ENCODE data around the gene DOCK10. TPM values are rescaled to one million over a fixed set of nuclear protein-coding genes. Genes with fewer than 3 reads are reported as not detected.

Gene DOCK10
- total RNA-seq, 1 donor = 20.7 TPM

DNA sequence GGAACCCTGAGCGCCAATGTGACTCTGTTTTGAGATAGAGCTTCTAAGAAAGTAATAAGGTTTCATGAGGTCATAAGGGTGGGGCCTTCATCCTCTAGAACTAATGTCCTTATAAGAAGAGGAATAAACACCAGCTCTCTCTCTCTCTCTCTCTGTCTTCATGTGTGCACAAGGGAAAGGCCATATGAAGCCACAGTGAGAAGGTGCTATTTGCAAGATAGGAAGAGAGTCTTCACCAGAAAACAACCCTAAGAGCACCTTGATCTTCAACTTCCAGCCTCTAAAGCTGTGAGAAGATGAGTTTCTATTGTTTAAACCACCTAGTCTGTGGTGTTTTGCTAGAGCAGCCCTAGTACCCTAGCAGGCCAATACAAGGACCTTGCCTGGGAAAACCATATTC lies 55.8 kb downstream of the DOCK10 start:
- no peak overlapping the region for H3K4me3 ChIP-seq (ENCODE audit: low read depth, low read length)
- DNase-seq (ENCODE audit: low read depth) = no peak
- TF ChIP-seq CTCF (IDR thresholded peaks at IDR 0.05; ENCODE audit: insufficient read depth, low read depth, low read length) = no peak

- H3K4me3 ChIP-seq (ENCODE audit: low read depth, low read length) = no peak overlapping the region
- DNase-seq (ENCODE audit: low read depth) = no peak
- no peak for TF ChIP-seq CTCF (IDR thresholded peaks at IDR 0.05; ENCODE audit: insufficient read depth, low read depth, low read length)
These were observed 57.6 kb downstream of the DOCK10 start for GRCh38 chr2:224984637-224985036.

DNA sequence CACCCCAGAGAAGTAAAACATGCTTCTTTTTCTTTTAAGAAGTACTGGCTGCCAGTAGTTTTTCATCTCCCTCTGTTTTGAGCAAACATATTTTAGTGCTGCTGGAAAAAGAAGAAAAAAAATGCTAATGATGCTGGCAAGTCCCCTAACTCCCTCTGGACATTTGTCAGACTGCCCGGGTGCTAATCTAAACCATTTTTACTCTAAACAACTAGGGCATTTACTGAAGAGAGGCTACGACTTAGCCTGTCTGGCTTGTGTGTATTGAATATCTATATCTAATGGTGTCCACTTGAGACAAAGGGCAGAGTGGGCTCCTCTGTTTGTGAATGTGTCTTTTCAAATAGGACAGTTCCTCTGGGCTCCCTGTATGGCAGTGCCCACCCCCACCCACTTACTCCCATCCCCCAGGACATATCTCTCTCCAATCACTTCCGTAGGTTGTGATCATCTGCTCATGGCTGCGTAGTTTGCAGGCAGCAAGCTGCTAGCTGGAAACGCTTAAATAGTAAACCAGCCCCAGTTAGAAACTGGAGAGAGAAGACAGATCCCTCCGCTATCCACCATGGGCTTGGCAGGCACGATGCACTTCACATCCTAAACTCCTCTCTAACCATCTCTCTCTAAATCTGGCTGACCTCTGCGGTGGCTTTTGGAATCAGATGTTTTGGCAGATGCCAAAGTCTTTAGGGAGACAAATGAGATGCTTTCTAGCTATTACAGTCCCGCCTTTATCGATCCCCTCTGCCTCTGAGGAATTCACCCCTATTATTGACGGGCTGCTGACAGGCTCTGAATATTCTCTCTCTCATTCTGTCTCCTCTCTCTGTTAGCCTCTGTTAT lies 58.3 kb downstream of the DOCK10 start:
- peak overlapping the region; percentile 24 for H3K4me3 ChIP-seq (ENCODE audit: low read depth, low read length)
- DNase-seq (ENCODE audit: low read depth) = peak; percentile 29
- TF ChIP-seq CTCF (IDR thresholded peaks at IDR 0.05; ENCODE audit: insufficient read depth, low read depth, low read length) = no peak

DNA sequence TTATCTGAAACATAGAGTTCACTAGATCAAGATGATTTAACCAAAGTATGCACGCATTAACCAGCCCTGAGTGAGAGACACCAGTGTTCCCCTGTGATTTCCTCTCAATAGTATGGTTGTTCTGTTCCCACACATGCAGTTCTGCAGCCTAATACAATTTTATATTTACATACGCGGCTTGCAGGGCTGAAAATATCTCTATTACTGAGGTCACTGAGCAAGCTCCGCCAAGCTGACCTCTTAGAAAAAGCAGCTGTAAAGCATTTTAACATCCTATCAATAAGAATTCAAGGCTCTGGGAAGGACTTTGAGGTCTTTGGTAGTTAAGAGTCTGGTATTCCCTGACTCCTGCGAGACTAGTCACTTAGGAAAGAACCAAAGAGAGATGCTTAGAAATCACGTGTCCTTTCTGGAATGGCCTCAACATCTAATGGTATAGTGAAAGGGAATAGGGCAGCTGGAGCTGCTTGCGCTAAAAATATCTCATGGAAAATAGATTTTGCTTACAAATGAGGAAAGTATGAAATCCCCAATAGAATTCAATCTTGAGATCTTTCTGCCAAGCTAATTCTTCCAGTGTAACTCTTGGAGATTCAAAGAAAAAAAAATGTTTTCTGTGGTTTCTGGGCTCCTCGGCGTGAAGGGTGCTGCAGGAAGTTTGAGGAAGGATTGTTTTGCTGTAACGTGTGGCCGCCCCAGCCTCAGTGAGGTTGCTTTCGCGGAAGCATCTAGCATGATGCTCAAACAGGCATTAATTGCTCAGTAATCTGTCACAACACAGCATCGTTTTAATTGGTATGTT lies 59.2 kb downstream of the DOCK10 start:
- no peak for TF ChIP-seq CTCF (IDR thresholded peaks at IDR 0.05; ENCODE audit: insufficient read depth, low read depth, low read length)
- peak; percentile 54 for DNase-seq (ENCODE audit: low read depth)
- H3K4me3 ChIP-seq (ENCODE audit: low read depth, low read length) = peak overlapping the region; percentile 24

- no peak for TF ChIP-seq CTCF (IDR thresholded peaks at IDR 0.05; ENCODE audit: insufficient read depth, low read depth, low read length)
- DNase-seq (ENCODE audit: low read depth) = no peak
- H3K4me3 ChIP-seq (ENCODE audit: low read depth, low read length) = no peak overlapping the region
These were observed 60.0 kb downstream of the DOCK10 start for GRCh38 chr2:224982226-224982625.

GRCh38 chr2:224976629-224977525 lies 65.4 kb downstream of the DOCK10 start:
- no peak overlapping the region for H3K4me3 ChIP-seq (ENCODE audit: low read depth, low read length)
- no peak for DNase-seq (ENCODE audit: low read depth)
- TF ChIP-seq CTCF (IDR thresholded peaks at IDR 0.05; ENCODE audit: insufficient read depth, low read depth, low read length) = no peak
